H54 (cell line): Measurements from ENCODE around the gene SIAH2.

Experiments used
- DNase-seq: peaks from one replicate; pipeline ENCODE4 v3.0.0; 2011; ENCODE audit warnings: low spot score, mixed read lengths; ENCODE audit not compliant: insufficient read length
- FAIRE-seq: peaks from 3 replicates; lab custom pipeline; 2011; peaks lifted over from hg19 to GRCh38; lab: Jason Lieb, UNC
- POLR2A ChIP-seq: IDR thresholded peaks from 2 replicates; pipeline ENCODE4 v1.6.1; 2011; ENCODE audit warnings: low read depth, mild to moderate bottlenecking, low read length

Gene SIAH2

GRCh38 chr3:150739200-150739863 is 23.6 kb downstream of the SIAH2 start:
- DNase-seq: no peak
- no peak for TF ChIP-seq POLR2A

GRCh38 chr3:150738688-150739087 is 24.3 kb downstream of the SIAH2 start:
- no peak for FAIRE-seq
- no peak for TF ChIP-seq POLR2A
- no peak for DNase-seq

More at GRCh38 chr3:150739200-150739863, 23.6 kb downstream of the SIAH2 start:
- FAIRE-seq: no peak

- no peak for TF ChIP-seq POLR2A
- FAIRE-seq (peak; percentile 50), DNase-seq (peak; percentile 40)
Observed at GRCh38 chr3:150737874-150738679, 24.9 kb downstream of the SIAH2 start.

- DNase-seq: no peak
- no peak for TF ChIP-seq POLR2A
- FAIRE-seq: no peak
Observed at GRCh38 chr3:150736903-150737832, 25.8 kb downstream of the SIAH2 start.

GRCh38 chr3:150736316-150736719 is 26.7 kb downstream of the SIAH2 start:
- DNase-seq (no peak), FAIRE-seq (no peak)
- no peak for TF ChIP-seq POLR2A

- DNase-seq: no peak
- TF ChIP-seq POLR2A: no peak
- no peak for FAIRE-seq
Observed at GRCh38 chr3:150734795-150735119, 28.2 kb downstream of the SIAH2 start.

- FAIRE-seq (no peak), DNase-seq (no peak)
- no peak for TF ChIP-seq POLR2A
Observed at GRCh38 chr3:150733936-150734794, 28.8 kb downstream of the SIAH2 start.

GRCh38 chr3:150733373-150733935 is 29.5 kb downstream of the SIAH2 start:
- TF ChIP-seq POLR2A: no peak
- FAIRE-seq: no peak
- no peak for DNase-seq

- TF ChIP-seq POLR2A: no peak
- FAIRE-seq: no peak
- no peak for DNase-seq
Observed at GRCh38 chr3:150729682-150730360, 33.1 kb downstream of the SIAH2 start.

GRCh38 chr3:150727653-150728502 is 35.1 kb downstream of the SIAH2 start:
- DNase-seq (no peak), FAIRE-seq (no peak)
- no peak for TF ChIP-seq POLR2A

- no peak for TF ChIP-seq POLR2A
- FAIRE-seq (no peak), DNase-seq (no peak)
Observed at GRCh38 chr3:150725548-150725947, 37.4 kb downstream of the SIAH2 start.

GRCh38 chr3:150723946-150724345 is 39.0 kb downstream of the SIAH2 start:
- FAIRE-seq (no peak), DNase-seq (no peak)
- no peak for TF ChIP-seq POLR2A
